HT-29 (cell line): Measurements from ENCODE around the gene BTAF1. TPM values are rescaled to one million over a fixed set of nuclear protein-coding genes. Genes with fewer than 3 reads are reported as not detected.

Experiments
- DNase-seq: peaks from one replicate; pipeline ENCODE4 v3.0.0-alpha.2; 2015; ENCODE audit warnings: low spot score
- total RNA-seq: library from RNA; depleted of rRNA; stranded (reverse); fragments of >200 nt; shearing (Covaris generic); gene quantifications from 2 replicates; pipeline ENCODE4 v1.2.3, GENCODE V29; 2014

The BTAF1 gene
- total RNA-seq, 1 experiment from 2014 or later = 19.3 TPM

- peak; percentile 93 for DNase-seq
Measured at GRCh38 chr10:91908337-91909116, 15.0 kb upstream of the BTAF1 start.

- DNase-seq = peak; percentile 56
Measured at GRCh38 chr10:91909117-91909677, 14.4 kb upstream of the BTAF1 start, which contains the start of gene FGFBP3. Gene FGFBP3, minus strand, starts transcription at chr10:91909486. Its CDS starts 517 bp downstream, at chr10:91908969.

GRCh38 chr10:91910467-91910866 lies 13.1 kb upstream of the BTAF1 start:
- no peak for DNase-seq

DNA sequence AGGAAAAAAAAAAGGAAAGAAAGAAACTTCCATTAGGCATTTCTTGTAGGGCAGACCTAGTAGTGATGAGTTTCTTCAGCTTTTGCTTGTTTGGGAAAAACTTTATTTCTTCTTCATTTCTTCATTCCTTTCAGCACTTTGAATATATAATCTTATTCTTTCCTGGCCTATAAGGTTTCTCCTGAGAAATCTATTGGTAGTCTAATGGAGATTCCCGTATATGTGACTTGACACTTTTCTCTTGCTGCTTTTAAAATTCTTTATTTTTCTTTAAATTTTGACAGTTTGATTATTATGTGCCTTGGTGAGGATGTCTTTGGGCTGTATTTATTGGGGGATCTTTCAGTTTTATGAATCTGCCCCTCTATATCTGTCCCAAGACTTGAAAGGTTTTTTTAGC lies 3.9 kb upstream of the BTAF1 start:
- DNase-seq = no peak

GRCh38 chr10:91924212-91925021 lies 847 bp downstream of the BTAF1 start:
- peak; percentile 43 for DNase-seq

DNA sequence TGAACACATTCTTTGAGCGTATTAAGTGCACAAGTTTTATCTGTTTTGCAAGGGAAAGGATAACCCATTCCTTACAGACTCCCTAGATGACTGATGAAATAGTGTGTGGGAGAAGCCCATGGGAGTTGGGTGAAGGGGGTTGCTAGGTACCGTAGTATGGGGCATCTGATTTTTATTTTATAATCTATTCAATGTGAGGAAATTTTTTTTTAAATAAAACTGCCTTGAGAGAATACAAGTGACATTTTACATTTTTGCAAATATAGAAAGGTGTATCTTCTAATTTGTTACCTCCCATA lies 1.4 kb downstream of the BTAF1 start:
- no peak for DNase-seq

GRCh38 chr10:91930939-91931338 lies 7.4 kb downstream of the BTAF1 start:
- no peak for DNase-seq

DNA sequence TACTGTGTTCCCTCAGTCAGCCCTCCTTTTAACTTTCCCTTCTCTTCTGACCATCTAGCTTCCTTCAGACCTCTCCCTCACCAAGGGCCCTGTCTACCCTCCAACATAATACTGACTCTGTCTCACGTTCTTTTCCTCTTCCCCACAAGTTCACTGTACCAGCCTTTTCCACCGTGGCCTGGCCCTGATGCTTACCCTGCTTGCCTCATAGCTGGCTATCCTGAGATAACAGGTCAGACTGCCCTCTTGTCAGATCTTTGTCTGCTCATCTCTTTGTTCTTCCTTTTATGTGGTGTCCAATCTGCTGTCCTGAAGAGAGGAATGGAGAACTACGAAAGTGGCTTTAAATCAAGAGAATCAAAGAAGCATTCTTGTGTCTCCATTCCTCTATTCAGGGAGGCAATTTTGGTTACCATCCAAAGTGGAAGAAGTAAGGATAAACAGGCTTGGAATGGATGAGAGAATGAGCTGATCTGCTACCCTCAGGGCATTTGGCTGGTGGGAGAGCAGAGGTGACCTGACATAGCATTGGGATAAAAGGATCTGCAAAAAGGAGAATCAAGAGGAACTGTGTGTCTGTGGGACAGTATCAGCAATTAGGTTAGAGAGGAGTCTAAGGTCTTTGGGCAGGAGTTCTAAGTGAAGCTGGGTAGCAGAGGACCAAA lies 8.1 kb downstream of the BTAF1 start:
- DNase-seq = no peak

DNA sequence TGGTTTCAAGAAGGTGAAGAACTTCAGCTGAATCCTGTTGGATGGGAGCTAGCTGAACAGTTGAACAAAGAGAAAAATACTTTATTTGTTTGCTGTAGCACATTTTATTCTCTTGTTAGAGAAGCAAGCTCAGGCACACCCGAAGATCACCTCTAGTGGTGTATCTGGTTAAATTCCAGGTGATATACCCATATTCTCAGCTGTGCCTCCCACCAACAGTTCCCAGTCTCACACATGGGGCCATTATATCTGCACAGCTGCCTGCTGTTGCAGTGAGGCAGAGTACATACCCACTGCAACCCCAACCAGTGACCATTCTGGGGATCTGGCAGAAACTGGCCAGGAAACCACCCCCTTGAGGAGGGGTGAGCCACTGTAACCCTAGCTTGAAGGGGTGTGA lies 9.2 kb downstream of the BTAF1 start:
- no peak for DNase-seq

DNA sequence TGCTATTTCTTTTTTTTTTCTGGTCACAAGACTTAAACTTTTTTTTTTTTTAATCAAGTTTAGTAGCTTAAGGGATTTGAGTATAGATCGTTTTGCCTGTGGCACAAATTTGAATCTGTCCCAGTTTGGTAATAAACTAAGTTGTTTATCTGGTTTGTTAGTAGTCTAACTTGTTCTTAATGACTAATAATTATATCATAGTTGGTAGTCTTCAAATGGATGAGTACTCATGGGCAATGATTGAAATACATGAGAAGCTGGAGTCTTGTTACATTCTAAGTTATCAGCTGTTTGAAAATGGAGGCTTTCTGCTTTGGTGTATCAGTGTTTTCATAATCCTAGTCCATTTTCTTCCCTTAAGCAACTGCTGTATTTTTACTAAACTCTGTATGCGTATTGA lies 12.3 kb downstream of the BTAF1 start:
- no peak for DNase-seq

DNA sequence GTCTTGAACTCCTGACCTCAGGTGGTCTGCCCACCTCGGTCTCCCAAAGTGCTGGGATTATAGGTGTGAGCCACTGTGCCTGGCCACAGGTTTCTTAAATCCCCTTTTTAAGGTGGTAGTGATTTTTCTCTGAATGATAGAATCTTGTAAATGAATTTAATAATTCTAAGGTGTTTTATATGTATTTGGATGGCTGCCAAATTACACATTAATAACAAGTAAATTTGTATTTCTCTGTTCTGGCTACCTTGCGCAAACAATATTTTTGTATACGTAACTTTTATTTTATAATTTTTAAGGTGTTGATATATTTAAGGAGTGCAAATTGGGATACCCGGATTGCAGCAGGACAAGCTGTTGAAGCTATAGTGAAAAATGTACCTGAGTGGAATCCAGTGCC lies 16.1 kb downstream of the BTAF1 start:
- no peak for DNase-seq

- no peak for DNase-seq
Measured at GRCh38 chr10:91941426-91941825, 17.9 kb downstream of the BTAF1 start.

- DNase-seq = no peak
Measured at GRCh38 chr10:91944880-91945630, 21.5 kb downstream of the BTAF1 start.

- DNase-seq = no peak
Measured at GRCh38 chr10:91953600-91954160, 30.1 kb downstream of the BTAF1 start.

DNA sequence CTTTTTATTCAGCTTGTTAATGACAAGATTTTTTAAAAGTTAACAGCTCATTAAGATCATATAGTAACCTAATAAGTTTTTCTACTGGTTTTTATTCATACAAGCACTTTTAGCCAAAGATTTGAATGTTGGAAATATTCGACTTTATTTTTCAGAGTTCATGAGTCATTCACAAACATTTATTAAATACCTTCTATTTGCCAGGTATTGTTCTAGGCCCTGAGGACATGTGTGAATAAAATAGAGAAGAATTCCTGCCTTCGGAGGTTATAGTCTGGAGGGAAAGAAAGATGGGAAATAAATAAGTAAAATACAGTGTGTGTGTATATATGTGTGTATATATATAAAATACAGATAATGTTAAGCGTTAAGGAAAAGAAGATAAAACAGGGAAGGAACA lies 31.5 kb downstream of the BTAF1 start:
- no peak for DNase-seq

DNA sequence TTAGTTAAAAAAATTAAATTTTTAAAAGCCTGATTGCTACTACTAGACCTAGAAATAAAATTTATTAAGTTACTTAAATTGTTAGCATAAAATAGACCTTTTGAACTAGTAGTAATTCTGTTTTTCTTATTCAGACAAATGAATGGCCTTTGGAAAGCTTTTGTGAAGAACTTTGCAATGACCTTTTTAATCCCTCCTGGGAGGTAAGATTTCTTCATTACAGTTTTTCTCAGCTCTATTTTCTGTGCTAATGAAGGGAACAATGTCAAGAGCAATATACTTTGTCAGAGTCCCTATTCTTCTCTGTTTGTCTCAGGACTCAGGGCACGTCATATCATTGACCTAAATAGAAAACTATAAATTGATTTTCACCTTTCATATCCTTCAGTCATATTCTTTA lies 33.5 kb downstream of the BTAF1 start:
- DNase-seq = no peak

- DNase-seq = no peak
Measured at GRCh38 chr10:91969297-91969696, 45.7 kb downstream of the BTAF1 start.

DNA sequence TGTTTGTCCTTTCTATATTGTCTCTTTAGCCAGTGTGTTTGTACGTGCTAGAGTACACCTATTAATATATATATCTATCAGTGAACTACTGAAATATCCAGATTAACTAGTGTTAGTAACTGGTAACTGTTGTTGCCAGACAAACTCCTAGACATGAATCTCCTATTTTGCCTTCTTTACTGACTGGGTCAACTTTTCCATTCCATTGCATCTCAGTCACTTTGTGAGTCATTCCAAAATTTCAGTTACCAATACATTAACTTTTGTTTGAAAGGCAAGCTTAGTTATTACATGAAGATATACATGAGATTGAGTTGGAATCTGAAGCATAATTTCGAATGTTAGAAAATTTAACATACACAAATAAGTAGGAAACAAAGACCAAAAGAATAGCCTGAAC lies 51.4 kb downstream of the BTAF1 start:
- no peak for DNase-seq

GRCh38 chr10:91975438-91975837 lies 51.9 kb downstream of the BTAF1 start:
- no peak for DNase-seq

GRCh38 chr10:91976317-91977051 lies 52.9 kb downstream of the BTAF1 start:
- no peak for DNase-seq
